Osteoblast (primary cell): ENCODE results near the gene PPP1R11. TPM values are rescaled to one million over a fixed set of nuclear protein-coding genes. Genes with fewer than 3 reads are reported as not detected.

Source experiments
- DNase-seq: peaks from one replicate; pipeline ENCODE4 v3.0.0; 2011; ENCODE audit warnings: low spot score, mixed read lengths; ENCODE audit not compliant: insufficient read length; ENCODE audit errors: missing footprints
- H2AFZ ChIP-seq: 2 replicates; pipeline ENCODE4 v1.6.0; 2011; ENCODE audit warnings: mild to moderate bottlenecking, low read length
- H3K27ac ChIP-seq: 2 replicates; pipeline ENCODE4 v1.5.1; 2011; ENCODE audit warnings: mild to moderate bottlenecking, low read depth, low read length, moderate library complexity
- H3K27me3 ChIP-seq: 2 replicates; pipeline ENCODE4 v1.6.0; 2012; ENCODE audit warnings: mild to moderate bottlenecking, control low read depth, inconsistent platforms, low read length, moderate library complexity; ENCODE audit not compliant: insufficient read depth
- H3K36me3 ChIP-seq: 2 replicates; pipeline ENCODE4 v1.5.1; 2011; ENCODE audit warnings: mild to moderate bottlenecking, low read length, control low read depth, moderate library complexity; ENCODE audit not compliant: insufficient read depth
- H3K4me1 ChIP-seq: 2 replicates; pipeline ENCODE4 v1.5.1; 2011; ENCODE audit warnings: mild to moderate bottlenecking, low read length, control low read depth, moderate library complexity; ENCODE audit not compliant: insufficient read depth
- H3K4me2 ChIP-seq: 2 replicates; pipeline ENCODE4 v1.6.0; 2011; ENCODE audit warnings: mild to moderate bottlenecking, low read length; ENCODE audit not compliant: insufficient read depth
- H3K4me3 ChIP-seq: fragments of 200-600 bp; sonication (generic); 3 replicates; pipeline ENCODE4 v1.5.1; 2012; ENCODE audit warnings: mild to moderate bottlenecking, low read length, inconsistent platforms; ENCODE audit not compliant: insufficient read depth
- H3K79me2 ChIP-seq: 2 replicates; pipeline ENCODE4 v1.6.0; 2012; ENCODE audit warnings: mild to moderate bottlenecking, low read length, control low read depth, inconsistent platforms; ENCODE audit not compliant: insufficient read depth
- H3K9me3 ChIP-seq: 2 replicates; pipeline ENCODE4 v1.5.1; 2011; ENCODE audit warnings: low read depth, low read length, control low read depth
- H4K20me1 ChIP-seq: 2 replicates; pipeline ENCODE4 v1.6.0; 2012; ENCODE audit warnings: mild to moderate bottlenecking, low read length, control low read depth; ENCODE audit not compliant: insufficient read depth
- total RNA-seq: library from RNA; depleted of rRNA; stranded (reverse); fragments of >200 nt; gene quantifications from 2 replicates; pipeline ENCODE4 v1.2.3, GENCODE V29; 2012
- TF ChIP-seq, protein P1 (sequence below): IDR thresholded peaks from 2 replicates; pipeline ENCODE4 v1.5.1; 2011; ENCODE audit warnings: mild to moderate bottlenecking, low read depth, low read length, moderate library complexity; ENCODE audit errors: extremely low read depth

The PPP1R11 gene
- total RNA-seq, 1 donor: 35.1 TPM

DNA sequence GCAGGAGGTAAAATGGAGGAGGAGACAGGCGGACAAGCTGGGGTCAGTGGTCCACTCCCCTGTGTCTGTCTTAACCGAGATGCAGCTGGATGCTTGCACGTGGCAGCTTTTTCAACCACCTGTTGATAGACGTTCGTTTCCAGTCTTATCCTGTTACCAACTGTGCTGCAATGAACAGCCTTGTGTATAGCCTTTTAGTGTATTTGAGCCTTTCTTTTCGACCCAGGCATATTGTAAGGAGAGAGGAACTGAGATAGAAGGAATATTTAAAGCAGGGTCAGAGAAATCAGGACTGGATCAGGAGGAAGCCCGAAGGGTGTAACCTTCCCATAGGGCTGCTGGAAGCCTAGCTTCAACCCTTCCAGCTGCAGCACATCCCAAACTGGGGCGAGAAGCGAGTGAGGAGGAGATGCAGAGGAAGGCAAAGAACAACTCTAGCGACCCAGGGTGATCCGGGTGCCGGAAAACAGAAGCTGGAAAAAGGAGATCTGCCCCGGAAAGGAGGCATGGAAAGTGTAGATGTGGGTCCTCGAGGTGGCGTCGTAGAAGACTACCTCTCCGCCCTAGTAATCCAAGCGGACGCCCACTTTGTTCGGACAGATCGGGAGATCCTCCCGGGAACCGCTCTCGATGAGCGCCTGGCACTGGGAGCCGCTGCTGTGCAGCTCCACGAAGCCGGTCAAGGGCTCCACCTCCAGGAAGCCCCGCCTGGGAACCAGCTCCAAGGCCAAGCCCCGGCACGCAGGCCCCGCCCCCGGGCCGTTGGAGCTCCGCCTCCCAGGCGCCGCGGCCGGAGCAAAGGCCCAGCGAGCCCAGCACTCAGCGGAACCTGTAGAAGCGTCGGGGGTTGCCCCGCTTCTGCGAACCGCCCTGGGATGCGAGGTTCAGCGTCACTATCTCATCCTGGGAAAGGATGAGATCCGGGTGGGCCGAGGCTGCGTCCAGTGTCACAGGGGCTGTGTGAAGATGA is 34.7 kb downstream of the PPP1R11 start:
- peaks cover 43% of the 10 kb centered on the region for H3K27me3 ChIP-seq
- TF ChIP-seq, protein P1, sequence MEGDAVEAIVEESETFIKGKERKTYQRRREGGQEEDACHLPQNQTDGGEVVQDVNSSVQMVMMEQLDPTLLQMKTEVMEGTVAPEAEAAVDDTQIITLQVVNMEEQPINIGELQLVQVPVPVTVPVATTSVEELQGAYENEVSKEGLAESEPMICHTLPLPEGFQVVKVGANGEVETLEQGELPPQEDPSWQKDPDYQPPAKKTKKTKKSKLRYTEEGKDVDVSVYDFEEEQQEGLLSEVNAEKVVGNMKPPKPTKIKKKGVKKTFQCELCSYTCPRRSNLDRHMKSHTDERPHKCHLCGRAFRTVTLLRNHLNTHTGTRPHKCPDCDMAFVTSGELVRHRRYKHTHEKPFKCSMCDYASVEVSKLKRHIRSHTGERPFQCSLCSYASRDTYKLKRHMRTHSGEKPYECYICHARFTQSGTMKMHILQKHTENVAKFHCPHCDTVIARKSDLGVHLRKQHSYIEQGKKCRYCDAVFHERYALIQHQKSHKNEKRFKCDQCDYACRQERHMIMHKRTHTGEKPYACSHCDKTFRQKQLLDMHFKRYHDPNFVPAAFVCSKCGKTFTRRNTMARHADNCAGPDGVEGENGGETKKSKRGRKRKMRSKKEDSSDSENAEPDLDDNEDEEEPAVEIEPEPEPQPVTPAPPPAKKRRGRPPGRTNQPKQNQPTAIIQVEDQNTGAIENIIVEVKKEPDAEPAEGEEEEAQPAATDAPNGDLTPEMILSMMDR: peak; percentile 6
- H3K4me2 ChIP-seq: peak overlapping the region; percentile 80
- H3K4me3 ChIP-seq: peak overlapping the region; percentile 69
- peaks cover 26% of the 10 kb centered on the region for H3K4me1 ChIP-seq
- no peaks in the 10 kb centered on the region for H3K9me3 ChIP-seq
- H4K20me1 ChIP-seq: no peaks in the 10 kb centered on the region
- H3K79me2 ChIP-seq: no peaks in the 10 kb centered on the region
- no peaks in the 10 kb centered on the region for H3K36me3 ChIP-seq
- H3K27ac ChIP-seq: peak overlapping the region; percentile 70
- peak overlapping the region; percentile 82 for H2AFZ ChIP-seq
- peak; percentile 98 for DNase-seq

DNA sequence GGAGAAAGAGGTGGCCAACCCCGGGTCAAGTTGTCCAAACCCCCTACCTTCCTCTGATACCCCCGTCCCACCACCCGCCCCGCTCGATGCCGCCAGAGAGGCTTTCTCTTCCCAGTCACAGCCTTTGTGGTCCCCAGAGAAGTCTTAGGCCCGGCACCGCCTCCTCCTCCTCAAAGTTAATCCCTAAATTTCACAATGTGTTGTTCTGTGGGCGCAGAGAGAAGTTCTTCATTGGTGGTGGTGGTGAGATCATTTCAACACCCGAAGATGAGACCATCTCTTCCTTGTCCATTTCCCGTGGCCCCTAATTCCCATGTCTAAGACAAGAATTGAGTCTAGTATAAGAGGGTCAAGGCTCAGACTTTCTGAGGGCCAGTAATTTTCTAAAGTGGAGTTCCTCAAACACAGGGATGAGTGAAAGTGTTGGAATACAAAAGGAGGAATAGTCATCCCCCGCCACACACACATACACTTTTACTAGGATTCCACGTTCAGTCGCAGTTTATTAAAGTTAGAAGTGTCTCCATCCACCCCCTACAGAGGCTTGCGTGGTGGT is 35.5 kb downstream of the PPP1R11 start:
- Histone ChIP-seq H3K4me2 (peak overlapping the region; percentile 80), H4K20me1 (no peaks in the 10 kb centered on the region), H2AFZ (peak overlapping the region; percentile 82), H3K79me2 (no peaks in the 10 kb centered on the region), H3K36me3 (no peaks in the 10 kb centered on the region), H3K27me3 (peaks cover 39% of the 10 kb centered on the region), H3K9me3 (no peaks in the 10 kb centered on the region), H3K4me1 (peaks cover 26% of the 10 kb centered on the region), H3K27ac (peak overlapping the region; percentile 70), H3K4me3 (peak overlapping the region; percentile 69)
- peak; percentile 83 for DNase-seq
- TF ChIP-seq, protein P1: no peak

DNA sequence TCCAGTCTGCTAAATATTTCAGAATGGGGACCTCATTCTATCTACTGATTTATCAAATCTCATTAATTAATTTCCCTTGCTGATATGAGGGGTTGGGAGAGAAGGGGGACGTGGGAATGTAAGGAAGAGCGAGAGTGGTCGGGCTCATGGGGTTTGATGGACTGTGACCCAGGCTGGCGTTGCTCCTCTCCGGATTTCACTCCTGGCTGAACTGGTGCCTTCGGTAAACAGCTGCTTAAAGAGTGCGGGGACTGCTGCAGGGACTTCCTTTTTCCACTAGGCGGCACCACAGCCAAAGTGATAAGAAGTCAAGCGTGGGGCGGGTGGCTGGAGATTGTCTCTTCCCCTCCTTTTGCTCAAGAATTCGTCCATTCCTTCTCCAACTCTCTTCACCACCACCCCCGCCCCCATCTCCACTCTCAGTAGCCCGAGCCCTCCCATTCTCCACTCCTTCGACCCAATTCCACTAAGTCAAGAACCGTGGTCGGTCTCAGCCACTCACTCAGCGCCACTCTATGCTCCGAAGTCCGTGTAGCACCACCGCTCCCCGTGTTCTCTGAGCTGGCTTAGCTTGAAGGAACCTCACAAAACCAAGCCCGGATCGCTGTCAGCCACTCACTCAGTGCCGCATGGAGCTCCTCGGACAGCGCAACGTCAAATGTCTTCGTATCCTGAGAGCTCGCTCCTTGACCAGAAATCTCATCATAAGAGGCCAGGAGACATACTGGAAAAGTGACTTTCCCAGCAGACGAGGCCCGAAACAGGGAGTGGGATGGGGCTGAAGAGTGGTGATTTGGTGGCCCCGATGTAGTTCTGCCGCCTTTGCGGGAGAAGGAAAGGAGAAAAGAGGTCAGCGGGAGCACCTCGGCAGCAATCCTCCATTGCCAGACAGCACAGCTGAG is 36.2 kb downstream of the PPP1R11 start:
- peak overlapping the region; percentile 33 for H3K27ac ChIP-seq
- H3K4me3 ChIP-seq: peak overlapping the region; percentile 69
- peaks cover 33% of the 10 kb centered on the region for H3K27me3 ChIP-seq
- H2AFZ ChIP-seq: peak overlapping the region; percentile 82
- no peaks in the 10 kb centered on the region for H3K79me2 ChIP-seq
- DNase-seq: peak; percentile 94
- peaks cover 26% of the 10 kb centered on the region for H3K4me1 ChIP-seq
- peak overlapping the region; percentile 80 for H3K4me2 ChIP-seq
- TF ChIP-seq, protein P1: peak; percentile 99
- no peaks in the 10 kb centered on the region for H3K36me3 ChIP-seq
- no peaks in the 10 kb centered on the region for H4K20me1 ChIP-seq
- H3K9me3 ChIP-seq: no peaks in the 10 kb centered on the region
